Ascending aorta (tissue), 2 donors: ENCODE measurements around the gene ITIH3. TPM values are rescaled to one million over a fixed set of nuclear protein-coding genes. Genes with fewer than 3 reads are reported as not detected.

Experiments
- DNase-seq, 2 donors: peaks; one replicate each; pipeline ENCODE4 v3.0.0-alpha.2; 2019; ENCODE audit warnings: low spot score in 2 of 2
- H3K27ac ChIP-seq, 2 donors: fragments of 200-600 bp; sonication (generic); one replicate each; pipeline ENCODE4 v1.5.1; 2016 to 2017; ENCODE audit warnings: mild to moderate bottlenecking in 1 of 2
- H3K27me3 ChIP-seq: fragments of 200-600 bp; sonication (generic); one replicate; pipeline ENCODE4 v1.5.1; 2017
- H3K36me3 ChIP-seq, 2 donors: fragments of 200-600 bp; sonication (generic); one replicate each; pipeline ENCODE4 v1.5.1; 2016
- H3K4me1 ChIP-seq, 2 donors: fragments of 200-600 bp; sonication (generic); one replicate each; pipeline ENCODE4 v1.5.1; 2016 to 2017; ENCODE audit warnings: mild to moderate bottlenecking in 1 of 2
- H3K4me3 ChIP-seq, 2 donors: fragments of 200-600 bp; sonication (generic); one replicate each; pipeline ENCODE4 v1.5.1; 2016 to 2017; ENCODE audit warnings: mild to moderate bottlenecking in 1 of 2
- H3K9me3 ChIP-seq, 2 donors: fragments of 200-600 bp; sonication (generic); one replicate each; pipeline ENCODE4 v1.5.1; 2016
- intact Hi-C: fragments of 100-400 bp; cut with DNase I; formaldehyde crosslinking; loops from one replicate; pipeline ENCODE4 v1.15.1; 2023
- total RNA-seq: library from RNA; depleted of rRNA; stranded (reverse); fragments of >200 nt; gene quantifications from one replicate; pipeline ENCODE4 v1.1.0, GENCODE V29; 2016
- TF ChIP-seq, protein P1 (sequence below), 3 experiments: fragments of 200-600 bp in 2 of 3; fragments of 450-650 bp in 1 of 3; sonication (generic) in 2 of 3; IDR thresholded peaks; one replicate each; pipeline ENCODE4 v1.5.1; 2016 to 2019; ENCODE audit warnings: antibody characterized with exemption in 3 of 3, mild to moderate bottlenecking in 1 of 3, moderate library complexity in 1 of 3

ITIH3 gene
- total RNA-seq, 1 donor from 2014 or later = 38.3 TPM

DNA sequence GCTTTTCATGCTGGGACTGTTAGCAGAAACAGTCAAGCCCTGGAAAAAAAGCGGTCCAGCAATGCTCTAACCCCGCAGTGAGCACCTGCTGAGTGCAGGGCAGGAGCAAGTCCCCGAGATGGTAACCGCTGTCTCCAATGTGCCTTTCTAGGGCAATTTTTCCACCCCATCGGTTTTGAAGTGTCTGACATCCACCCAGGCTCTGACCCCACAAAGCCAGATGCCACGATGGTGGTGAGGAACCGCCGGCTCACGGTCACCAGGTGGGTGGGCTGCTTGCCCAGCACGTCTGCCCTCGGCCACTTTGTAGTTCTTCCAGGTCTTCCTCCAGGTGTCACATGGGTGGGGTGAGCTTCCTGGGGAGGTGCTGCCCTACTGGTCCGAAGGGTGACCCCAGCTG lies 3.2 kb upstream of the ITIH3 start:
- Histone ChIP-seq H3K36me3 (no peaks in the 10 kb centered on the region), H3K27me3 (no peaks in the 10 kb centered on the region), H3K9me3 (no peaks in the 10 kb centered on the region), H3K4me3 (no peak overlapping the region), H3K4me1 (no peaks in the 10 kb centered on the region), H3K27ac (no peak overlapping the region)
- no peak for DNase-seq
- TF ChIP-seq, protein P1, sequence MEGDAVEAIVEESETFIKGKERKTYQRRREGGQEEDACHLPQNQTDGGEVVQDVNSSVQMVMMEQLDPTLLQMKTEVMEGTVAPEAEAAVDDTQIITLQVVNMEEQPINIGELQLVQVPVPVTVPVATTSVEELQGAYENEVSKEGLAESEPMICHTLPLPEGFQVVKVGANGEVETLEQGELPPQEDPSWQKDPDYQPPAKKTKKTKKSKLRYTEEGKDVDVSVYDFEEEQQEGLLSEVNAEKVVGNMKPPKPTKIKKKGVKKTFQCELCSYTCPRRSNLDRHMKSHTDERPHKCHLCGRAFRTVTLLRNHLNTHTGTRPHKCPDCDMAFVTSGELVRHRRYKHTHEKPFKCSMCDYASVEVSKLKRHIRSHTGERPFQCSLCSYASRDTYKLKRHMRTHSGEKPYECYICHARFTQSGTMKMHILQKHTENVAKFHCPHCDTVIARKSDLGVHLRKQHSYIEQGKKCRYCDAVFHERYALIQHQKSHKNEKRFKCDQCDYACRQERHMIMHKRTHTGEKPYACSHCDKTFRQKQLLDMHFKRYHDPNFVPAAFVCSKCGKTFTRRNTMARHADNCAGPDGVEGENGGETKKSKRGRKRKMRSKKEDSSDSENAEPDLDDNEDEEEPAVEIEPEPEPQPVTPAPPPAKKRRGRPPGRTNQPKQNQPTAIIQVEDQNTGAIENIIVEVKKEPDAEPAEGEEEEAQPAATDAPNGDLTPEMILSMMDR (IDR thresholded peaks at IDR 0.05) = no peak
- intact Hi-C loops = no loop called here

DNA sequence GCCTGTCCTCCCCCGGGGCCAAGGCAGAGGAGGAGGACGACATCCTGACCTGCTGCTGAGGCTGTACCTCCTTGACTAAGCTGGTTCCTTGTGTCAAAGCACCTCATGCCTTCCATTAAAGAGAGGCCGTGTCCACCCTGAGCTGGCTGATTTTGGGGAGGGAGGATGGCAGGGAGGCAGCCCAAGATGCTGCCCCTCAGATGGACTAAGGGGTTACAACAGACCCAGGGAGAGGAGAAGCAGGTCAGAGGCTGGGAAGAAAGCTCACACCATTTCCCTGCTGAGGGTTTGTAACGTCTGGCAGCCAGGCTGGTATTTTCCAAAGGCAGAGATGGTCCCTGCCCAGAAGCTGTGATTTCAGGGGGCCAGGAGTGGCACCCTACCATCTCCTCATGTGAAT lies 2.7 kb upstream of the ITIH3 start:
- H3K9me3 ChIP-seq = no peaks in the 10 kb centered on the region
- no peaks in the 10 kb centered on the region for H3K4me1 ChIP-seq
- DNase-seq = no peak
- no peaks in the 10 kb centered on the region for H3K36me3 ChIP-seq
- TF ChIP-seq, protein P1 (IDR thresholded peaks at IDR 0.05) = no peak
- no peak overlapping the region for H3K27ac ChIP-seq
- H3K27me3 ChIP-seq = no peaks in the 10 kb centered on the region
- no peak overlapping the region for H3K4me3 ChIP-seq
- intact Hi-C loops = no loop called here

DNA sequence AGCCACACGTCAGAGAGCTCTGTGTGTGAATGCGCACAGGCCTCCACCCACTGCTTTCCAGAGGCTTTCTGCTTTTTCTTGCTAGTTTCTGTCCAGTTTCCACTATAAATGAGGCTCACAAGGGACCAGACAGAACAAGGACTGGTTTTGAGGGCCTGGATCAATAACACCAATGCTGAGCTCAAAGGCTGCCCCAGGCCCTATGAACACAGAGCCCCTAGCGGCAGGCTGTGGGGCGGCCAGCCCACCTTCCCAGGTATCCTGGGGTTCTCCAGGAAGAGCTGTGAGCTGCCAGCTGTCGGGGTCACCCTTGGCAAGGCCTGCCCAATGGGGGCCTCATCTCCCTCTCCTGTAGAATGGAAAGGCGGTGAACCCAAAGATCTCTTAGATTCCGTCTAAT lies 2.2 kb upstream of the ITIH3 start:
- H3K4me1 ChIP-seq = no peaks in the 10 kb centered on the region
- H3K9me3 ChIP-seq = no peaks in the 10 kb centered on the region
- H3K27me3 ChIP-seq = no peaks in the 10 kb centered on the region
- no peaks in the 10 kb centered on the region for H3K36me3 ChIP-seq
- no peak overlapping the region for H3K4me3 ChIP-seq
- TF ChIP-seq, protein P1 (IDR thresholded peaks at IDR 0.05) = no peak
- intact Hi-C loops = no loop called here
- H3K27ac ChIP-seq = no peak overlapping the region
- no peak for DNase-seq

DNA sequence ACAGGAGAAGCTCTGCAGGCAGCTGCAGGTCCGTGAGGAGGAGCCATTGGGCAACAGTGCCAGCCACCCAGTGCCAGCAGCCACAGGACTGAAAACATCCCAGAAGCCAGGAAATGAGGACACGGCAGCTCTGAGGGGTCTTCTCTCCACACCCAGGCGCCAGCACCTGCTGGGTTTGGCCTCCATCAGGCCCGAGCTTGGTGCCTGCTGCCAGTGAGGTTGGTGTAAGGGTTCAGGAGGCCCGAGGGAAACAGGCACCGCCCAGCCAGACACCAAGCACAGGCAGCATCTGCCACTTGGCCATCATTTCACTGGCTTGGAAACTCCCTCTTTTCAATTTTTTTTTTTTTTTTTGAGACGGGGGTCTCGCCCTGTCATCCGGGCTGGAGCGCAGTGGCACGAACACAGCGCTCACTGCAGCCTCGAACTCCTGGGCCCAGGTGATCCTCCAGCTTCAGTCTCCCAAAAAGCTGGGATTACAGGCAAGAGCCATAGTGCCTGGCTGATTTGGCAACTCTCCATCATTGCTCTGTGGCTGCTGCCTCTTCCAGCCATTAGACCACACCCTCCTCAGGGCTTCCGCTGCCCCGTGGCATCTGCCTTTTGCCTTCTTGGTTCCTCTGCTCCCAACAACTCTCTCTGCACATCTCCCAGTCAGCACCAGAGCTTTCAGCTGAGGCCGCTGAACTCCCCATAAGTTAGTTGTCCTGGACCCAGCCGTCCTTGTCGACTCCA lies 1.5 kb upstream of the ITIH3 start:
- no peak overlapping the region for H3K4me3 ChIP-seq
- intact Hi-C loops = no loop called here
- DNase-seq = no peak
- no peak overlapping the region for H3K27ac ChIP-seq
- no peaks in the 10 kb centered on the region for H3K9me3 ChIP-seq
- H3K36me3 ChIP-seq = no peaks in the 10 kb centered on the region
- H3K27me3 ChIP-seq = no peaks in the 10 kb centered on the region
- no peaks in the 10 kb centered on the region for H3K4me1 ChIP-seq
- TF ChIP-seq, protein P1 (IDR thresholded peaks at IDR 0.05) = no peak

DNA sequence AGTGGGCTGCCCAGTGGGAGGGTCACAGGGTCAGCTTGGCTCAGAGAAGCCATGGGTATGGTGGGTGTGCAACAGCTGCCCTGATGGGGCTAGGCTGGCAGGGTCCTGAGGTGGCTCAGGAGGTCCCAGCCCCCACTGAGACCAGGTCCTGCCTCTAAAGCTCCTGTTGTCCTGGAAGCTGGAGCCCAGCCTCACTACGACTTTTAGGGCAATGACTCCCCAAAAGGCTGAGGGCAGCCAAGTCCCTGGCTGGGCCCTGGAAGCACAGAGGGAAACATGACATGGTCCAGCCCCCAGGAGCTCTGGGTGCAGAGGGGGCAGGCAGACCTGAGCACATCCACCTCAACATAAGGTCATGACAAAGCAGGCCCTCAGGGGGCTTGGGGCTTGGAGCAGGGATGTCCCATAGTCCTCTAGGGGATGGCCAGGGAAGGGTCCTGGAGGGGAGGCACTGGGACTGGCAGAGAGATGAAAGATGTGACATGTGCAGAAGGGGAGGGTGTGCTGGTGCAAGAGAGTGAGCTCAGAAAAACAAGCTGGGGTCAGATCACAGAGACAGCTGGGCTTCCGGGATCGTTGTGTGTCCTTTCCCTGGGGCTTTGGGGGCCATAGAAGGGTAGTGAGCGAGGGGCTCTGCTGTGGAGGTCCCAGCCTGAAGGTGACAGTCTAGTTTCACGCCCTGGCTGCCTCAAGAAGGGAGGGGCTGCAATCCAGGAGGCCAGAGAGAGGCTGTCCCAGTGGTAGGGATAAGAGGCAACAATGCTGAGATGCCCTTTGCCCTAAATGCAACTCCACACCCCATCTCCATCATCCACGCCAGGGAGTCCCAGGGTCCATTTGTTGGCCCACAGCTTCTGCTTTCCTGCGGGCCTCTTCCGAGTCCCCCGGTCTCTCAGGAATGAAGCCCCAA lies 639 bp upstream of the ITIH3 start:
- no peaks in the 10 kb centered on the region for H3K9me3 ChIP-seq
- H3K36me3 ChIP-seq = no peaks in the 10 kb centered on the region
- H3K27me3 ChIP-seq = no peaks in the 10 kb centered on the region
- H3K27ac ChIP-seq = no peak overlapping the region
- no peak for DNase-seq
- TF ChIP-seq, protein P1 (IDR thresholded peaks at IDR 0.05) = no peak
- H3K4me1 ChIP-seq = no peaks in the 10 kb centered on the region
- H3K4me3 ChIP-seq = no peak overlapping the region
- intact Hi-C loops = no loop called here
